ENCODE measurements around the gene ATP8B1. TPM values are rescaled to one million over a fixed set of nuclear protein-coding genes. Genes with fewer than 3 reads are reported as not detected.
A peak's percentile ranks its signal among the peaks of the same experiment; 100 is the strongest.

The ATP8B1 gene
- total and polyA plus RNA-seq, 2 of the 4 experiments (the other 2 are of a cell fraction): 64.3 to 136 TPM

DNA sequence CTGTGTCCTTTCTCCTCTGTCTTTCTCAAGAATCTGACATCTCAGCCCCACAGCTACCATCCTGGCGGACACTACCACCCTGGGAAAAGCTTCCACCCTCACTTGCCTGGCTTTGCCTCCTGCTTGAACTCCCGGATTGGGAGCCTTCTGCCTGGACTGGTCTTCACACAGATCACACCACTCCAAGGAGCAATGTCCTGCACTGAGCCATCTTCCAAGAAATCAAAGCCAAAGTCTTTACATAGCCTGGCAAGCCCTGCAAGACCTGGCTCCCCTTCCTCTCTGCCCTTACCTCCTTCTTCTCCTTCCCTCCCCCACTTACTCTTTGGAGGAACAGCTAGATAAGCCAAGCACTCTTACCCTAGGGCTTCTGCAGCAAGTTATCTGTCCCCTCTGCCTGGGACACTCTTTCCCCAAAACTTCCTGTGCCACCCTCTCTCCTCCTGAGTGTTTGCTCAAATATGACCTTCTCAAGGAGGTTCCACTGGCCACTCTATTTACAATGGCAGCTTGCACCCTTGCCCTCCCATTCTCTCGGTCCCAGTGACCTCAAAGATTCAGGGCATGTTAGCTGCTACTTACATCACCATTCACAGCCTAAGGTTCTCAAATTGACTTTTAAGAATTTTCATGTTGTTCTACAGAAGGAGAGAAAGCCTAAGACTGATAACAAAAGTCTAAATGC lies 9.7 kb downstream of the ATP8B1 start:
- Histone ChIP-seq H4K91ac (ENCODE audit: insufficient read depth, low read depth, low read length) (peak overlapping the region; percentile 87), H3K36me3 (ENCODE audit: control insufficient read depth, insufficient read depth, low read length) (no peaks in the 10 kb centered on the region), H3K4me1 (ENCODE audit: control insufficient read depth, insufficient read depth, low read length) (peaks cover 31% of the 10 kb centered on the region), H3K4me3 (ENCODE audit: insufficient read depth, low read depth, low read length) (no peak overlapping the region), H3K79me1 (ENCODE audit: low read depth in 1 of 2, low read length in 2 of 2) (peaks cover 9 to 69% of the 10 kb centered on the region in 2 experiments; a peak in 3 of 4 replicates), H2AK5ac (ENCODE audit: low read depth, low read length) (peak overlapping the region; percentile 89), H2AFZ (replicated peaks; ENCODE audit: low read length, poor library complexity) (no peak overlapping the region), H3K56ac (ENCODE audit: extremely low read depth, insufficient read depth, low read length) (peak overlapping the region; percentile 44; the same call in 1 of the 2 replicates), H4K20me1 (ENCODE audit: insufficient read depth, low read length) (peaks cover 80% of the 10 kb centered on the region), H4K5ac (ENCODE audit: low read depth, low read length) (peak overlapping the region; percentile 69), H3K14ac (replicated peaks; ENCODE audit: low read depth, low read length) (peak overlapping the region; percentile 87), H3K9ac (ENCODE audit: low read depth, low read length) (peak overlapping the region; percentile 30), H3K9me1 (ENCODE audit: insufficient read depth, low read length) (peaks cover 23% of the 10 kb centered on the region), H4K8ac (ENCODE audit: low read depth in 2 of 2, low read length in 2 of 2) (peak overlapping the region; percentile 32 to 70; a peak in 3 of 4 replicates), H3K23ac (ENCODE audit: low read depth, low read length) (peak overlapping the region; percentile 82), H3K27me3 (ENCODE audit: control insufficient read depth, insufficient read depth, low read length) (no peaks in the 10 kb centered on the region), H3K4ac (ENCODE audit: low read depth, low read length) (peak overlapping the region; percentile 78), H2BK15ac (ENCODE audit: low read depth, low read length) (peak overlapping the region; percentile 77; the same call in 2 of the 3 replicates), H3K4me2 (ENCODE audit: low read depth, low read length) (peak overlapping the region; percentile 45), H2BK120ac (ENCODE audit: low read depth, low read length) (peak overlapping the region; percentile 78), H2AK9ac (replicated peaks; ENCODE audit: low read depth, low read length, poor library complexity) (peak overlapping the region; percentile 6), H3K18ac (ENCODE audit: low read depth, low read length) (peak overlapping the region; percentile 58), H2BK20ac (ENCODE audit: low read depth, low read length) (peak overlapping the region; percentile 66), H3K27ac (ENCODE audit: insufficient read depth, low read length) (peak overlapping the region; percentile 73), H2BK5ac (ENCODE audit: low read depth, low read length, poor library complexity, severe bottlenecking) (peak overlapping the region; percentile 79), H3K9me3 (ENCODE audit: control insufficient read depth, insufficient read depth, low read length) (no peaks in the 10 kb centered on the region)
- WGBS, 2 experiments (ENCODE audit: extremely low coverage in 2 of 2, insufficient read length in 1 of 2): 85% methylated on average over 2 of the region's 3 CpGs; no CpG with 5 or more reads in 1 of the 2 experiments
- ChIA-PET CTCF (interaction anchor here (0.8 kb wide), 1 partner anchor 109 kb away, joined by 3 read pairs; no protein-coding TSS in a partner anchor), POLR2A (ENCODE audit: unreplicated experiment) (interaction anchor here (0.5 kb wide), 1 partner anchor 1563 kb away, joined by 3 read pairs; no protein-coding TSS in a partner anchor)
- DNase-seq (no peak), ATAC-seq (ENCODE audit: low read depth) (no peak)
- intact Hi-C loops (cut with micrococcal nuclease): no loop called here
- in situ Hi-C loops (cut with MboI; ENCODE audit: low sequenced_read_pairs): no loop called here
- BruUV-seq (replicated peaks): no TSS peak
- dilution Hi-C loops (cut with HindIII; ENCODE audit: low sequenced_read_pairs, unreplicated experiment): no loop called here
- TF ChIP-seq MXI1 (IDR thresholded peaks at IDR 0.05; ENCODE audit: borderline replicate concordance, low read depth, low read length): no peak
- no peak for TF ChIP-seq BHLHE40 (IDR thresholded peaks at IDR 0.05; ENCODE audit: low read depth, low read length)
- TF ChIP-seq MAZ (IDR thresholded peaks at IDR 0.05; ENCODE audit: borderline replicate concordance, low read depth, low read length): no peak
- TF ChIP-seq, protein P1, sequence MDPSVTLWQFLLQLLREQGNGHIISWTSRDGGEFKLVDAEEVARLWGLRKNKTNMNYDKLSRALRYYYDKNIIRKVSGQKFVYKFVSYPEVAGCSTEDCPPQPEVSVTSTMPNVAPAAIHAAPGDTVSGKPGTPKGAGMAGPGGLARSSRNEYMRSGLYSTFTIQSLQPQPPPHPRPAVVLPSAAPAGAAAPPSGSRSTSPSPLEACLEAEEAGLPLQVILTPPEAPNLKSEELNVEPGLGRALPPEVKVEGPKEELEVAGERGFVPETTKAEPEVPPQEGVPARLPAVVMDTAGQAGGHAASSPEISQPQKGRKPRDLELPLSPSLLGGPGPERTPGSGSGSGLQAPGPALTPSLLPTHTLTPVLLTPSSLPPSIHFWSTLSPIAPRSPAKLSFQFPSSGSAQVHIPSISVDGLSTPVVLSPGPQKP (IDR thresholded peaks at IDR 0.05; ENCODE audit: borderline replicate concordance, low read depth, low read length): no peak
- no peak for TF ChIP-seq CEBPB (IDR thresholded peaks at IDR 0.05; ENCODE audit: low read depth, low read length)
- no peak for TF ChIP-seq RAD21 (IDR thresholded peaks at IDR 0.05; ENCODE audit: low read length)
- TF ChIP-seq SMC3 (IDR thresholded peaks at IDR 0.05; ENCODE audit: low read depth, low read length): no peak
- no peak for TF ChIP-seq RCOR1 (IDR thresholded peaks at IDR 0.05; ENCODE audit: insufficient replicate concordance, low read length)
